Lower leg skin (tissue), 3 donors: ENCODE measurements around the gene SNN.

Source experiments
- POLR2A ChIP-seq, 2 donors: fragments of 450-650 bp; IDR thresholded peaks; one replicate each; pipeline ENCODE4 v1.6.1; 2016 to 2017; ENCODE audit warnings: antibody characterized with exemption in 2 of 2, mild to moderate bottlenecking in 1 of 2, moderate library complexity in 1 of 2
- TF ChIP-seq, protein P1 (sequence below), 3 donors: fragments of 450-650 bp; IDR thresholded peaks; one replicate each; pipeline ENCODE4 v1.5.1; 2016; ENCODE audit warnings: antibody characterized with exemption in 3 of 3, mild to moderate bottlenecking in 3 of 3, moderate library complexity in 2 of 3

DNA sequence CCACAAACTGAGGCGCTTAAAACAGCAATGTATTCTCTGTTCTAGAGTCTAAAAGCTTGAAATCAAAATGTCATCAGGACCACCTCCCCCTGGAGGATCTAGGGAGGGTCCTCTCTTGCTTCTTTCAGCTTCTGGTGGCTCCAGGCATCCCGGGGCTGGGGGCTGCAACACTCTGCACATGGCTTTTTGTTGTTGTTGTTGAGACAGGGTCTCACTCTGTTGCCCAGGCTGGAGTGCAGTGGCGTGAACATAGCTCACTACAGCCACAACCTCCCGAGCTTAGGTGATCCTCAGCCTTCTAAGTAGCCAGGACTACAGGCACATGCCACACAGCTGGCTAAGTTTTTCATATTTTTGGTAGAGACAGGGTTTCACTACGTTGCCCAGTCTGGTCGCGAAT, 37.0 kb upstream of the SNN start:
- TF ChIP-seq, protein P1, sequence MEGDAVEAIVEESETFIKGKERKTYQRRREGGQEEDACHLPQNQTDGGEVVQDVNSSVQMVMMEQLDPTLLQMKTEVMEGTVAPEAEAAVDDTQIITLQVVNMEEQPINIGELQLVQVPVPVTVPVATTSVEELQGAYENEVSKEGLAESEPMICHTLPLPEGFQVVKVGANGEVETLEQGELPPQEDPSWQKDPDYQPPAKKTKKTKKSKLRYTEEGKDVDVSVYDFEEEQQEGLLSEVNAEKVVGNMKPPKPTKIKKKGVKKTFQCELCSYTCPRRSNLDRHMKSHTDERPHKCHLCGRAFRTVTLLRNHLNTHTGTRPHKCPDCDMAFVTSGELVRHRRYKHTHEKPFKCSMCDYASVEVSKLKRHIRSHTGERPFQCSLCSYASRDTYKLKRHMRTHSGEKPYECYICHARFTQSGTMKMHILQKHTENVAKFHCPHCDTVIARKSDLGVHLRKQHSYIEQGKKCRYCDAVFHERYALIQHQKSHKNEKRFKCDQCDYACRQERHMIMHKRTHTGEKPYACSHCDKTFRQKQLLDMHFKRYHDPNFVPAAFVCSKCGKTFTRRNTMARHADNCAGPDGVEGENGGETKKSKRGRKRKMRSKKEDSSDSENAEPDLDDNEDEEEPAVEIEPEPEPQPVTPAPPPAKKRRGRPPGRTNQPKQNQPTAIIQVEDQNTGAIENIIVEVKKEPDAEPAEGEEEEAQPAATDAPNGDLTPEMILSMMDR (IDR thresholded peaks at IDR 0.05): no peak
- TF ChIP-seq POLR2A (IDR thresholded peaks at IDR 0.05): no peak
